Gastroesophageal sphincter (tissue), 3 donors: ENCODE results near the gene ITM2B.

Source experiments
- POLR2AphosphoS5 ChIP-seq: sonication (generic); formaldehyde crosslinking; IDR thresholded peaks from one replicate; pipeline ENCODE4 v1.6.1; 2017; ENCODE audit warnings: antibody characterized with exemption
- TF ChIP-seq, protein P1 (sequence below), 4 experiments: fragments of 200-600 bp in 2 of 4; fragments of 450-650 bp in 2 of 4; sonication (generic) in 1 of 4; IDR thresholded peaks; one replicate each; pipeline ENCODE4 v1.5.1; 2017 to 2019; ENCODE audit warnings: antibody characterized with exemption in 4 of 4, mild to moderate bottlenecking in 2 of 4, moderate library complexity in 2 of 4

DNA sequence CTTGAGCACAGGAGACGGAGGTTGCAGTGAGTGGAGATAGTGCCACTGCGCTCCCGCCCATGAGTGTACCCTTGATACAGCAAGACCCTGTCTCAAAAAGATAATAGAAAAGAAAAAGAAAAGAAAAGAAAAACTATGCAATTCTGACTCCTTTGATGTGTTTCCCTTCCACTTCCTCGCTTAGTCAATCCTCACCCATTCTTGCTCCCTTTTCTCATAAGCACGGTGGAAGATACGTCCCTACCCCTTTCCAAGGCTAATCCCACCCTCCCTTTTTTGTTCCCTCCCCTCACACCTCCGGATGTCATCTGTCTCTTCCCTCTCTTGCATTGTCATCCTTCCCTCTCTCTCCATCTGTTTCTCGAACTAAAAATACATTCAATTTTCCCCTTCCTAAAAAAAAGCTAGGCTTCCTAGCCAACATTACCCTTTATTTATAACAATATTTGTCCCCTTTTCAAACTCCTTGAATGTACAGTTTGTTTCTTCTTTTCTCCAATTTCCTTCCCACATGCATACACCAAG lies 40.5 kb upstream of the ITM2B start:
- TF ChIP-seq, protein P1, sequence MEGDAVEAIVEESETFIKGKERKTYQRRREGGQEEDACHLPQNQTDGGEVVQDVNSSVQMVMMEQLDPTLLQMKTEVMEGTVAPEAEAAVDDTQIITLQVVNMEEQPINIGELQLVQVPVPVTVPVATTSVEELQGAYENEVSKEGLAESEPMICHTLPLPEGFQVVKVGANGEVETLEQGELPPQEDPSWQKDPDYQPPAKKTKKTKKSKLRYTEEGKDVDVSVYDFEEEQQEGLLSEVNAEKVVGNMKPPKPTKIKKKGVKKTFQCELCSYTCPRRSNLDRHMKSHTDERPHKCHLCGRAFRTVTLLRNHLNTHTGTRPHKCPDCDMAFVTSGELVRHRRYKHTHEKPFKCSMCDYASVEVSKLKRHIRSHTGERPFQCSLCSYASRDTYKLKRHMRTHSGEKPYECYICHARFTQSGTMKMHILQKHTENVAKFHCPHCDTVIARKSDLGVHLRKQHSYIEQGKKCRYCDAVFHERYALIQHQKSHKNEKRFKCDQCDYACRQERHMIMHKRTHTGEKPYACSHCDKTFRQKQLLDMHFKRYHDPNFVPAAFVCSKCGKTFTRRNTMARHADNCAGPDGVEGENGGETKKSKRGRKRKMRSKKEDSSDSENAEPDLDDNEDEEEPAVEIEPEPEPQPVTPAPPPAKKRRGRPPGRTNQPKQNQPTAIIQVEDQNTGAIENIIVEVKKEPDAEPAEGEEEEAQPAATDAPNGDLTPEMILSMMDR (IDR thresholded peaks at IDR 0.05): no peak
- no peak for TF ChIP-seq POLR2AphosphoS5
